Right lung (tissue), 10 donors: Measurements from ENCODE around the gene S100A14. TPM values are rescaled to one million over a fixed set of nuclear protein-coding genes. Genes with fewer than 3 reads are reported as not detected.
A peak's percentile ranks its signal among the peaks of the same experiment; 100 is the strongest.

Experiments
- DNase-seq, 2 donors: peaks; one replicate each; pipeline ENCODE4 v3.0.0-alpha.2; 2013
- long read RNA-seq, 8 donors: transcript quantifications; one replicate each; lab custom pipeline, GENCODE V29; 2026
- polyA plus RNA-seq, 5 donors: library from polyadenylated mRNA; unstranded; fragments of 120-200 nt; gene quantifications; one replicate each; pipeline versions ENCODE4 v1.2.1 to v1.2.3, GENCODE V29; 2013; ENCODE audit warnings: inconsistent platforms in 1 of 5, low replicate concordance in 1 of 5; ENCODE audit not compliant: insufficient read length in 5 of 5, insufficient read depth in 1 of 5

Gene S100A14
- polyA plus RNA-seq, result 100 to 1,000 TPM in 4 of 5 donors, 10 to 100 TPM in 1; 93.5 to 174 (median 144) TPM
- long read RNA-seq, donor 1, transcript S100A14-206 (3 exons, 1,025 nt), result minor isoform, 23 of 139 reads
- long read RNA-seq, donor 1, transcript S100A14-201 (4 exons, 1,058 nt), result major isoform, 100 of 139 reads
- long read RNA-seq, donor 1, partial matches to known transcripts, result 7 of 139 reads
- long read RNA-seq, donor 1, other reads (novel, unspliced or antisense), result 0 of 139 reads
- long read RNA-seq, donor 2, transcript S100A14-206 (3 exons, 1,025 nt), result minor isoform, 9 of 45 reads
- long read RNA-seq, donor 2, transcript S100A14-201 (4 exons, 1,058 nt), result major isoform, 34 of 45 reads
- long read RNA-seq, donor 2, partial matches to known transcripts, result 0 of 45 reads
- long read RNA-seq, donor 2, other reads (novel, unspliced or antisense), result 0 of 45 reads
- long read RNA-seq, donor 3, transcript S100A14-201 (4 exons, 1,058 nt), result major isoform, 65 of 84 reads
- long read RNA-seq, donor 3, transcript S100A14-204 (5 exons, 1,218 nt), result minor isoform, 6 of 84 reads
- long read RNA-seq, donor 3, transcript S100A14-206 (3 exons, 1,025 nt), result minor isoform, 13 of 84 reads
- long read RNA-seq, donor 3, partial matches to known transcripts, result 0 of 84 reads
- long read RNA-seq, donor 3, other reads (novel, unspliced or antisense), result 0 of 84 reads
- long read RNA-seq, donor 4, transcript S100A14-201 (4 exons, 1,058 nt), result major isoform, 49 of 72 reads
- long read RNA-seq, donor 4, transcript S100A14-206 (3 exons, 1,025 nt), result minor isoform, 22 of 72 reads
- long read RNA-seq, donor 4, partial matches to known transcripts, result 0 of 72 reads
- long read RNA-seq, donor 4, other reads (novel, unspliced or antisense), result 0 of 72 reads
- long read RNA-seq, donor 5, transcript S100A14-206 (3 exons, 1,025 nt), result minor isoform, 14 of 78 reads
- long read RNA-seq, donor 5, transcript S100A14-201 (4 exons, 1,058 nt), result major isoform, 55 of 78 reads
- long read RNA-seq, donor 5, partial matches to known transcripts, result 5 of 78 reads
- long read RNA-seq, donor 5, other reads (novel, unspliced or antisense), result 0 of 78 reads
- long read RNA-seq, donor 6, transcript S100A14-201 (4 exons, 1,058 nt), result major isoform, 94 of 116 reads
- long read RNA-seq, donor 6, transcript S100A14-206 (3 exons, 1,025 nt), result minor isoform, 19 of 116 reads
- long read RNA-seq, donor 6, partial matches to known transcripts, result 0 of 116 reads
- long read RNA-seq, donor 6, other reads (novel, unspliced or antisense), result 0 of 116 reads
- long read RNA-seq, donor 7, transcript S100A14-206 (3 exons, 1,025 nt), result minor isoform, 13 of 57 reads
- long read RNA-seq, donor 7, transcript S100A14-201 (4 exons, 1,058 nt), result major isoform, 40 of 57 reads
- long read RNA-seq, donor 7, partial matches to known transcripts, result 0 of 57 reads
- long read RNA-seq, donor 7, other reads (novel, unspliced or antisense), result 0 of 57 reads
- long read RNA-seq, donor 8, transcript S100A14-201 (4 exons, 1,058 nt), result major isoform, 25 of 29 reads
- long read RNA-seq, donor 8, partial matches to known transcripts, result 0 of 29 reads
- long read RNA-seq, donor 8, other reads (novel, unspliced or antisense), result 0 of 29 reads

GRCh38 chr1:153616144-153616916 lies at the start of gene S100A14:
TSS of gene S100A14 (minus strand) at chr1:153616325. CDS start at chr1:153615858, 467 bp downstream.
- peak; percentile 48 to 59 for DNase-seq

DNA sequence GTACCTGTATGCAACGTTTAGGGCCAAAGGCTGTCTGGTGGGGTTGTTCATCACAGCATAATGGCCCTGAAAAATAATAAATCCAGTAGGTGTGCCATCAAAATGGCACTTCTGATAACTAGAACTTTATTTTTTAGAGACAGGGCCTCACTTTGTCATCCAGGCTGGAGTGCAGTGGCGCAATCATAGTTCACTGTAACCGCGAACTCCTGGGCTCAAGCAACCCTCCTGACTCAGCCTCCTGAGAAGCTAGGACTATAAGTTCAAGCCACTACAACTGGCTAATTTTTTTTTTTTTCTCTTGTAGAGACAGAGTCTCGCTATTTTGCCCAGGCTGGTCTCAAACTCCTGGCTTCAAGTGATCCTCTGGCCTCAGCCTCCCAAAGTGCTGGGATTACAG lies 47.1 kb upstream of the S100A14 start:
- DNase-seq, result no peak

DNA sequence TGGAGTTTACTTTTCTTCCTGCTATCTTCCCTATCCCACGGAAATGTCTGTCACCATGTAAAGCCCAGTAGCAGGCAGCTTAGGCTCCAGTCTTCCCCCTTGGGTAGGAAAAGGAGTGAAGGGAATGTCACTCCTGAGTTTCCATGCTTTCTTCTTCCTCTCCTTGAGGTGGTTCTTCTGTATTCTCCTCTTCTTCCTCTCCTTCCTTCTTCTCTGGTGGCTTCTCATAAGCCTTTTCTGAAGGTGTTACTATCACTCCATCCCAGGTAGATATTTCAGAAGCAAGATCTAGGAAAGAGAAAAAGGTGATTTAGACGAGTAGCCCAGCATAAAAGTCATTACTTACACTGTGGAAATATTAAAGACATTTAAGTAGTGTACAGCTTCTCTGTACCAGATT lies 46.1 kb upstream of the S100A14 start:
- DNase-seq, result no peak

DNA sequence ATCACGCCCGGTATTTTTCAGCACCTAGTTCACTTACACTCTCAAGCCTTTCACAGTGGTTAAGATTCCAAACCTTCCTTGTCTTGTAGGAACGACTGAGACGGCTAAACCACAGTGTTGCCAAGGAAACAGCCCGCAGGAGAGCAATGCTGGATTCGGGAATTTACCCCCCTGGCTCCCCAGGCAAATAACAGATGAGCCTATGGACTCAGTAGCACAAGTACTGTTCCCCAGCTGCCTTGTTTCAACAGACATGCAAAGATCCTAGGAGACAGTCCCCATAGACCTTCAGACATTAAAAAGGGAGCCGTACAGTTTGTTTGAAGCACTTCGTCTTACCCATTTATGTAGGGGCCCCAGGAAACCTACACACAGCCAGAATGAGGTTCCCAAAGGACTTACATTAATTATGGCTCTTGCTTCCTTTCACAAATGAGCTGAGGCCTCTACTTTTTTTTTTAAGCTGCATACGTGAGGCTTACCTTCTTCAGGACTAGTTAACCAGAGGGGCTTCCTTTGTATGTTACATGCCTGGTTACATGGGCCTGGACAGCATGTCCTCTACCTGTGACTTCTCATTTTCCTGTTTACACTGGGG lies 45.1 kb upstream of the S100A14 start:
- DNase-seq, result no peak

GRCh38 chr1:153659656-153660055 lies 43.5 kb upstream of the S100A14 start:
- DNase-seq, result no peak

- DNase-seq, result no peak
These were observed 43.0 kb upstream of the S100A14 start for GRCh38 chr1:153659175-153659534.

DNA sequence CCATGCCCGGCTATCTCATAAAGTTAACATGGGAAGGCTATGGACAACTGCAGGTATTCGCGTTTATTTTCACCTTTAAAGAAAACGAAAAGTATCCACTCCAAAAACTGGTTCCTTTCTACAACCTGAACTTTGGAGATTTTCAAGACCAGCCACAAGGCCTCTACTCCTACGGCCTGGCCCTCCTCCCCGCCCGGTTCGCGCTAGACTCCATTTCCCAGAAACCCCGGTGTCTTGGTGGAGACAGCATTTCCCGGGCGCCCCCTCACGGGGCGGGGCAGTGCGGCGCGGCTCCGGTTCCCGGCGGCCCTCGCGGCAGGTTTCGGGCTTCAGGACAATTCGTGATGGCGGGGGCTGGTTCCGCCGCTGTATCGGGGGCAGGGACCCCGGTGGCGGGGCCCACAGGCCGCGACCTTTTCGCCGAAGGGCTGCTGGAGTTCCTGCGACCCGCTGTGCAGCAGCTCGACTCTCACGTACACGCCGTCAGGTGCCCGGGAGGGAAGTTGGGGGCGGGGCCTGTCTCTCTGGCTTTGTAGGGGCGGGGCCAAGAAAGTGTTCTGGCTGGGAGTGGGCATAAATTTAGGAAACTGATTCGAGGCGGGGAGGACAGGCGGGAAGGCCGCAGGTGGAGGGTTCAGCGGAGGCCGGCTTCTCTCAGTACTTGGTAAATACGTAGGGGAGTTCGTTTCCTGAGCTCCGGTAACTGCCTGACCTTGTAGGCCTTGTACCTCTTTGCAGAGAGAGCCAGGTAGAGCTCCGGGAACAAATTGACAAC lies 42.5 kb upstream of the S100A14 start, which contains the start of gene SNAPIN:
Gene SNAPIN, plus strand, starts transcription at position 304 of the 775 bp plus-strand sequence. Its CDS starts 41 bp downstream, at position 345.
- DNase-seq, result peak; percentile 88 to 89

GRCh38 chr1:153655333-153655732 lies 39.2 kb upstream of the S100A14 start:
- no peak for DNase-seq

DNA sequence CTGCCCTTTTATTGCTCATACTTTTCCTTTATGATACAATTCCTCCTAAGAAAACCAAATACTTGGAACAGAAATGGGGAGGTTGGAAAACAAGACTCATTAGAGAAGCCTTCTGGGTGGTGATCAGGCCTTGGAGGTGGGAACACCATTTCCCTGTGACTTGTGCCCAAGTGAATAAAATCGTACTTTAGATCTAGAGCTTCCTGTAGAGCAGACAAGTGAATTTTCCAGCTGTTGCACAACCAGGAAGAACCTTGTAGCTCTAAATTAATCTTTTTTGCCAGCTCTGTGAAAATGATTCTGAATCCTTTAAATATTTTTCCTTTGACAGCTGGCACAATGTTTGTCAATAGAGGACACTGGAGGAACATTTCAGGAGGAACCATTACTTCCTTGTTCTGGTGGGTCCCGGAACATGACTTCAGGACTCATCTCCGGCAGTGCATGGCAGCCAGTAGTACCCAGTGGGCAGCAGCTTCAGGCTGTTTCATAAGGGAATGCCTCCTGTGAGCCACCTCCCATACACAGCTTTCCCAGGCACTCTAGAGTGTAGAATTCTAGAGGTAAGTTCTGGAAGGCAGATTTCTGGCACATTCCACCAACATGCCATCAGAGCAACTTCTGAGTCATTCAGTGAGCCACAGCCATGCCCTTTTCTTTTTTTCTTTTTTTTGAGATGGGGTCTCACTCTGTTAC lies 36.8 kb upstream of the S100A14 start:
- no peak for DNase-seq

DNA sequence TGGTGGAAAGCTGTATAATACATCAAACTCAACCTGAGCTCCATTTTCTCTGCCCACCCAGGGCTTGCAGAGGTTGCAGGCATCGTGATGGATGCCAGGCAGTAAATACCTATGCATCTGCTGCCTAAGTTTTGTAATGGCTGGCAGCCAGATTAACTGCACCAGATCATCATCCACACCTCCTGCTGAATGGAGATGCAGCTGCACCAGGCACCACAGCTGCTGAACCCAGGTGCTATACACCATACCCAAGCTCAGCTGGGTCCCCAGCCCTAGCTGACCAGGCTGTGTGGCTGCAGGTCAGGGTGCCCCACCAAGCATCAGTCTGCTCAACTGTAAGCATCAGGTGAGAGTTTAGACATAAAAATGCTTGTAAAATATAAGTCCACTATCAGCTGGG lies 35.6 kb upstream of the S100A14 start:
- no peak for DNase-seq

DNA sequence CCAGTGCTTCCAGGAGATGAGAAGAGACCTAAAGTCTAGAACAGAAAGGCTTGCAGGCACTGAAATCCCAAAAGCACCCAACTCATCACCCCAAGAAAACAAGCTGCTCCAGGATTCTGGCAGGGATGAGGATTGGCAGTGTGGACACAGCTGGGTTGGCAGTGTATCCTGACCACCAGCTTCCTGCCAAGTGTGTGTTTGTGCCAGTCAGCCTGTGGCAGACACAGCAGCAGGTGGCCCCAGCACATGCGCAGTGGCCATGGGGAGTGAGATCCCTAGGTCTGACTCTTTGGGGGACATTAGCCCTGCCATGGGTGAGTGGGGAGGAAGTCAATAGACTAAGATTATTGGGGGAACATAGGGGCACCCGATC lies 33.7 kb upstream of the S100A14 start:
- no peak for DNase-seq

- DNase-seq, result no peak
These were observed 33.2 kb upstream of the S100A14 start for GRCh38 chr1:153649137-153649862.

- DNase-seq, result no peak
These were observed 32.0 kb upstream of the S100A14 start for GRCh38 chr1:153648000-153648643.

DNA sequence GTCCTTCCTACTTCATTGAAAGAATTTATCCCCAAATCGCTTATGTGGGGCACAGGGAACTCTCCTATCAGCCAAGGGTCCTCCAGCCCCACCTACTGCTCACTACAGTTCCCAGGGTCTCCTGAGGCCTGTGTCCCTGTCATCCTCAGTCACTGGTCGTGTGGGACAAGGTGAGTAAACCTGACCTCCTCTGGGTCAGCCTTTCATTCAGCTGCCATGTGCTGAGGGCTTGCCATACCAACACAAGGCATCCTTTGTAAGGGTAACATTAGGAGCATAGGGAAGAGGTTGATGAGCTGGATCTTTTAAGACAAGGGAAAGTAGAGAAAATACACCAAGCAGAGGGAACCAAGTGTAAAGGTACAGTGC lies 31.2 kb upstream of the S100A14 start:
- DNase-seq, result no peak

GRCh38 chr1:153646672-153647345 lies 30.7 kb upstream of the S100A14 start:
- no peak for DNase-seq

GRCh38 chr1:153643816-153644215 lies 27.7 kb upstream of the S100A14 start:
- DNase-seq, result no peak

DNA sequence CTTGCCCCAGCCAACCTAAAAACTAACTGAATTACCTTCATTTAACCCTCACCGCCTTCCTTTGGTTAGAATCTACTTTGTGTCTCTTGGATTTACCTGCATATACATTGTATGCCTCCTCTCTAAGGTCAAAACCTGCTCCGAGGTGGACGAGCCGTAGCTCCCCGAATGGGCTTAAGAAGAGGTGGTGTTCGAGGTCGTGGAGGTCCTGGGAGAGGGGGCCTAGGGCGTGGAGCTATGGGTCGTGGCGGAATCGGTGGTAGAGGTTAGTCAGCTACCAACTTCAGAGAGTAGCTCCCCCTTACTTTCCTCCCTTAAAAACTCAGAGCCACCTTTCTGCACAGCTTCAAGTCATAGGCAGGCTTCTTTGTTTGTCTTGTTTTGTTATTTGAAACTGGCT lies 27.0 kb upstream of the S100A14 start:
- no peak for DNase-seq
